Measurements from ENCODE around the gene COL8A2. TPM values are rescaled to one million over a fixed set of nuclear protein-coding genes. Genes with fewer than 3 reads are reported as not detected.

The COL8A2 gene
- total RNA-seq, 1 donor, result 11.0 TPM

DNA sequence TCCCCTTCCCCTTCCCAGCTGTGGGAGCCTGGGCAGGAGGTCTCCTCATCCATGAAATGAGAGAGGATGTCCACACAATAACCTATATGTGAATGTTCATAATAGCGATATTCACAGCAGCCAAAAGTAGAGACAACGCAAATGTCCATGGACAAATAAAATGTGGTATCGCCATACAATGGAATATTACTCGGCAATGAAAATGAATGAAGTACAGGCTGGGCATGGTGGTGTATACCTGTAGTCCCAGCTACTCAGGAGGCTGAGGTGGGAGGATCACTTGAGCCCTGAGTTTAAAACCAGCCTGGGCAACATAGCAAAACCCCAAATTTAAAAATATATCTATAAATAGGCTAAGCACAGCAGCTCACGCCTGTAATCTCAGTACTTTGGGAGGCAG, 23.5 kb downstream of the COL8A2 start:
- no peak for DNase-seq (ENCODE audit: low read depth)
- H3K4me3 ChIP-seq (ENCODE audit: low read depth, low read length), result no peak overlapping the region
- TF ChIP-seq CTCF (IDR thresholded peaks at IDR 0.05; ENCODE audit: insufficient read depth, low read length), result no peak

DNA sequence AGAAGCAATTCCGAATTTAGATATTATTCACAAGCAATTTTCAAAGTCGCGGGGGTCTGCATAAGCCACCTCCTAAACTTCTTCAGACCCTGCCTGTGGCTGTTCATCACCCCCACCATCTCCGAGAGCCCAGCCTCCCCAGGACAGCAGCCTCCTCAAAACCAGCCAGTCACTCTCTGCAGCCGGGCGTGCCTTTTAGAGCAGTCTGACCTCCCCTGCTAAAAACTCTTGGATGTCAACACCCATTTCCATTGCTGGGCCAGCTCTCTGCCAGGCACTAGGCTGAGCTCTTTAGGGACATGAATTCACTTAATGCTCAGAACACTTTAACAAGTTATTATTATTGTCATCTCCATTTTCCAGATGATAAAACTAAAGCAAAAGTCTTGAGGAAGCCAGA, 24.6 kb downstream of the COL8A2 start:
- H3K4me3 ChIP-seq (ENCODE audit: low read depth, low read length), result no peak overlapping the region
- TF ChIP-seq CTCF (IDR thresholded peaks at IDR 0.05; ENCODE audit: insufficient read depth, low read length), result no peak
- peak; percentile 37 for DNase-seq (ENCODE audit: low read depth)

DNA sequence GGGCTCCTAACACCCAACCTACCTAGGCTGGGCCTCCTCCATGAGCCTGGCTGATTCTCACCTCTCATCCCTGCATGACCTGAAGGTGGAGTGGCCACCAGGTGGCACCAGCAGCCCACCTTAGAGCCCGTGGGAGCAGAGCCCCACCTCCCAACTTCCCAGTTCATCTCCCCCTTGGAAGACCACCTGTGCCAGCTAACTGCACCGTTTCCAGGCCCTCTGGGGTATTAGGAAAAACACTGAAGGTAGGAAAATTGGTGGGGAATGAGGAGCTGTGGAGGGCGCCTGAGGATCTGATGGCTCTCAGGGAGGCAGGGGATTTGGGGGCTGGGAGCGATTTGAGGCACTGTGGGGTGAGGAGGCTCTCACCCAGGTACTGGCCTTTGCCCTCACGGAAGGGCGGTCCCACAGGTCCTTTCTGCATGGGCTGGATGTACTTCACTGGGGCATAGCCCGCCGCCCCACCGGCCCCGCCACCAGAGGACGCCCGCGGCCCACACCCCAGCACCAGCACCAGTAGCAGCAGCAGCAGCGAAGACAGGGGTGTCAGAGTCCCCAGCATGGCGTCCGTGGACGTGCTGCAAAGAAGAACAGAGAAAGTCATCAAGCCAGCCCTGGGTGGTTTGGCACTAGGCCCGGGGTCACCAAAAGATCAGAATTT, 25.2 kb downstream of the COL8A2 start:
- no peak overlapping the region for H3K4me3 ChIP-seq (ENCODE audit: low read depth, low read length)
- peak; percentile 84 for TF ChIP-seq CTCF (IDR thresholded peaks at IDR 0.05; ENCODE audit: insufficient read depth, low read length)
- DNase-seq (ENCODE audit: low read depth), result peak; percentile 77

DNA sequence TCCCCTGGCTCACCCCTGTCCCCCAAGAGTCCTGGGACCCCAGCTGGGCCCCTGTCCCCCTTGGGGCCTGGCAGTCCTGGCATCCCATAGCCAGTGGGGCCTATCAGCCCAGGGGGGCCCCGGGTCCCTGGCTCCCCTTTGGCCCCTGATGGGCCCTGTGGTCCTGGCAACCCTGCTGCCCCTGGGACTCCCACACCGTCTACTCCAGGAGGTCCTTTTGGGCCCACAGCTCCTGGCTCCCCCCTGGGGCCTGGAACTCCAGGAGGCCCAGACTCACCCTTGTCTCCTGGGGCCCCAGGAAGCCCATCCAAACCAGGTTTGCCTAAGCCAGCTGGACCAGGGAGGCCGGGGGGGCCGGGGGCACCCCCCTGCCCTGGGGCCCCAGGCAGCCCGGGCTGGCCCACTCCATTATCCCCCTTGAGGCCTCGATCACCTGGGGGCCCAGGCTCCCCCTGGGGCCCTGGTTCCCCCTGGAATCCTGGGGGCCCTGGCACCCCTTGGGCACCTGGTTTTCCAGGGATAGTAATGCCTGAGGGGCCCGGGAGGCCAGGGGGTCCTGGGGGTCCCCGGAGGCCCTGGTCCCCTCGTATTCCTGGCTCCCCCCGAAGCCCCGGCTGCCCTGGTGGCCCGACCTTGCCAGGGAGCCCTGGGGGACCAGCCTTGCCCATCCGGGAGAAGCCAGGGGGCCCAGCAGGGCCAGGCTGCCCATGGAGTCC, 26.2 kb downstream of the COL8A2 start:
- no peak for TF ChIP-seq CTCF (IDR thresholded peaks at IDR 0.05; ENCODE audit: insufficient read depth, low read length)
- no peak for DNase-seq (ENCODE audit: low read depth)
- no peak overlapping the region for H3K4me3 ChIP-seq (ENCODE audit: low read depth, low read length)

GRCh38 chr1:36097693-36098585, 27.1 kb downstream of the COL8A2 start:
- no peak for TF ChIP-seq CTCF (IDR thresholded peaks at IDR 0.05; ENCODE audit: insufficient read depth, low read length)
- no peak for DNase-seq (ENCODE audit: low read depth)
- no peak overlapping the region for H3K4me3 ChIP-seq (ENCODE audit: low read depth, low read length)

DNA sequence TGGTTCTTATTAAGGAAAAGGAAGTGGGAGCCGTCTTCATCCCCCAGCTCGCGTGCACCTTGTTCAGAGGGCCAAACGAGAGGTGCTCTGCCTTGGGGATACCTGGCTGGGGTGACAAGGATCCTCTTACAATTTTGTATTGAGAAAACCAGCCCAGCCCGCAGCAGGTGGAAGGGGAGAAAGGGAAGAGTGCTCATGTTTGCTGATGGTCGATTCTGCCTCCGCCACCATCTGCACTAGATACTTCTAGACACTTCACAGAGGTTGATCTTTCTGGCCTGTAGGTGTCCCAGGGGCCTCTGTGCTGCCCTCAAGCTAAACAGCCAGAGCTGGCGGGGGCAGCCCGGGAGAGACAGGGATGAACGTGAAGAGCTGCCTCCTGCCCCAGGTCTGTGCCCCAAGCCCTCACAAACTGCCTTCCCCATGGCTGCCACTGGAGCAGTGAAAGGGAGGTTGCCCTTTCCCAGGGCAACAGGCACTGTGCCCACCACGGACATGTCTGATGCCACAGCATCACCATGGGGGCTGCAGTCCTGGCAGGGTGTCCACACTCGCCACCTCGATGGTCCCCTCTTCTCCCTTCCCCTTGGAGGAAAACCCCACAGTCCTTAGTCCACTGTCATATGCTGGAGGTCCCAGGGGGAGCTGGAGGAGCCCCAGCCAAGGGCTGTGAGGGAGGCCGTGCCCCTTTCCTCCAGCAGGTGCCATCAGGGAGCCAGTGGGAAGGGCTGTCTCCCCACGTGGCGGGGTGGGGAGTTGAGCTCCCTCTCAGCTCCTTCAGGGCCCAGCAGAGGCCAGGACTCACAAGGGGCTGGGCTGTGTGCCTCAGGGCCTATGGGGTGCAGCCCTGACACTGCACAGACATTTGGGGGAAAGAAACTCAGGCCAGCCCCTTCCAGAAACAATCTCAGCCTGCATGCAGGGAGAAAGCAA, 28.3 kb downstream of the COL8A2 start:
- TF ChIP-seq CTCF (IDR thresholded peaks at IDR 0.05; ENCODE audit: insufficient read depth, low read length), result no peak
- no peak overlapping the region for H3K4me3 ChIP-seq (ENCODE audit: low read depth, low read length)
- no peak for DNase-seq (ENCODE audit: low read depth)
